ENCODE measurements around the gene CEACAM8.
A peak's percentile ranks its signal among the peaks of the same experiment; 100 is the strongest.
"Not testable (repeated sequence)": the region's sequence is repeated elsewhere in the genome, so short reads cannot be mapped to it uniquely, and the experiment has no call there.

The CEACAM8 gene

DNA sequence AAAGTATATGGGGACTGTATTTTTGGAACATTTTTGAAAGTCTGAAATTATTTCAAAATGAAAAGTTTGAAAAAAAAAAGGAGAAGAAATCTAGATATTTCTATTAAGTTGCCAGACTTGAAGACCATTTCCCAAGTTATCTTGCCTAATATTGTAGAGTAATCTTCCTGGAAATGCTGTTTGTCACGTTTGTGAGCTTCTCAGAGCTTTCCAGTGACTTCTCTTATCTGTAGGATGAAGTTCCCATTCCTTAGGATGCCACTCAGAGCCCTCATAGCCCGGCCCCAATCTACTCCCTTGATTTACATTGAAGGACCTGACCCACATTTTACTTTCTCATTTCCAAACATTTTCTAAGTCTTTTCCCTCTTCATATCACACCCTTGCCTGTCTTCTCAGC, 23.6 kb downstream of the CEACAM8 start:
- DNase-seq (ENCODE audit: low spot score): no peak

DNA sequence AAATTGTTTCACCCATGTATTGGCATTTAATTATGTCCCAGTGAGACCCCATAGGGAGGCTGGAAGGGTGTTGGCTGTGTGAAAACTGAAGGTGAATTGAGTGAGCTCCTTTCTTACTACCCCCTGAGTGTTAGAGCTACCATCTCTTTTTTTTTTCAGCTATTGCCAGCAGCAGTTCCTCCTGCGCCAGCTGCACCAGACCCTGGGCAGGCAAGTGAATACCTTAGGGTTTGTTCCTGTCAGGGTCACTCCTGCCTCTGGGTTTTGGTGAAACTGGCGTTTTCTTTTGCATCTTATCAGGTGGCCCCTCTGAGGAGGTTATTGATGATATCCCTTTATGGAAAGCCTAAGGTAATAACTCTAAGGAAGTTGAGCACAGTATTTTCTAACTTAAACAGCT, 25.5 kb downstream of the CEACAM8 start:
- DNase-seq (ENCODE audit: low spot score): no peak

DNA sequence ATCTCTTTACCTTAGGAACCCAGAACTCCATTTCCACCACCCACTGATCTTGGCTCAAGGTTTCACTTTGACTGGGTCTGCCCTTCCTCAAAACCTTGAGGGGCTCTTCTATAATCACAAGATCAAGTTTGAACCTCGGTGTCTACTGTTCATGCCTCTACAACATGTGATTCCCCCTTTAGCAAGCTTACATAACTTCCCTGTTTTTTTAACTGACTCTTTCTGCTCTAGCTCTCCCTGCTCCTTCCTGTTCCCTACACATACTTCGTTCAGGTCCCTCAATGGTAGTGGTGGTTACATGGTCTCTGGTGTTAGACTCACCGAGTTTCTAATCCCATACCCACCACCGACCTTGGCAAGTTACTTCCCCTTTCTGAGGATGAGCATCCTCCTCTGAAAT, 26.7 kb downstream of the CEACAM8 start:
- no peak for DNase-seq (ENCODE audit: low spot score)

DNA sequence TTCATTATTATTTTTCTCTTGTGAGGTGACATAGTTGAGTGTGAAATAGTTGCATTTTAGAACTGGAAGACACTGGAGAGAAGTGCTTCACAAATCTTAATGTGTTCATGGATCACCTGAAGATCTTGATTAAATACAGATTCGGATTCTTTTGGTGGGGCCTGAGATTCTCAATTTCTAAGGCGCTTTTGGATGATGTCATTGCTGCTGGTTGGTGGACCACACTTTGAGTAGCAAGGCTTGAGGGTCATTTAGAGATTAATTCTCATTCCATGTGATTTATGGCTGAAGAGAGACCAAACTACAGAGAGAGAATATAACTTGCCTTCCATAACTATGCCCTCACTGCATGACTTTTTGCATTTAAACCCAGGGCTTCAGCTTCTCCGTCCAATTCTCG, 27.2 kb downstream of the CEACAM8 start:
- DNase-seq (ENCODE audit: low spot score): no peak

DNA sequence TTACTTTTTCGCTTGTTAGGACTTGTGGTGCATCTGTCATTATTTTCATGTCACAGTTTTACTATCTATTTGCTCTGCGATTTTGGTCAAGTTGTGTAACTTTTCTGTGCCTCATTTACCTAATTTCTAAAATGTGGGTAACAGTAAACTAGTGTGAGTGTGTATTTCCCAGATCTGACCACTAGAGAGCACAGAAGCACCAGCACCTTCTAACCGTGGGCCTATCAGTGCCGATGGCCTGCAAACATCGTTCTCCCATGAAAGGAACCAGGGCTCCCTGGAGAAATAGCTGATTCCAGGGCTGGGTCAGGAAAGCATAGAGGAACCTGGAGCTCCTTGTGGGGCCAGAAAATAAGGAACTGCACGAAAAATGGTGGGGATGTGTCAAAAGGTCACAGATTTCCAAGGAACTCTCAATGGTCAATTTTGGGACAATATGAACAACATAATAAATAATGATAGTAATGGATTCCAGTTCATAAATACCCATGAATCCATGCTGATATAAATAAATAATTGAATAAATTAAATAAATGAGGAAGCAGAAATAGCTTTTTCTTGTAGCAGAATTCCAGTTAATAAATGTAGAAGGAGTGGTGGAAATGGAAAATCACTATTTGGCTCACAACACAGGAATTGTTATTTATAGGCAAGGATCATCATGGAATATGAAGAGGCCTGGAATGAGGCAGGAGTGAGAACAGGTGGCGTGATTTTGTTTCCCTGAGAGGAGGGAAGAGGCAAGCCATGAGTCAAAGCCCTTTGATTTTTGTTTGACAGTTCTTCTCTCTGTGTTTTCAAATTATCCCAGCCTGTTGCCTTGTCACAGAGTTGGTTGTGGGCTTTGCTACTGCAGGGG, 31.1 kb downstream of the CEACAM8 start:
- no peak for DNase-seq (ENCODE audit: low spot score)

DNA sequence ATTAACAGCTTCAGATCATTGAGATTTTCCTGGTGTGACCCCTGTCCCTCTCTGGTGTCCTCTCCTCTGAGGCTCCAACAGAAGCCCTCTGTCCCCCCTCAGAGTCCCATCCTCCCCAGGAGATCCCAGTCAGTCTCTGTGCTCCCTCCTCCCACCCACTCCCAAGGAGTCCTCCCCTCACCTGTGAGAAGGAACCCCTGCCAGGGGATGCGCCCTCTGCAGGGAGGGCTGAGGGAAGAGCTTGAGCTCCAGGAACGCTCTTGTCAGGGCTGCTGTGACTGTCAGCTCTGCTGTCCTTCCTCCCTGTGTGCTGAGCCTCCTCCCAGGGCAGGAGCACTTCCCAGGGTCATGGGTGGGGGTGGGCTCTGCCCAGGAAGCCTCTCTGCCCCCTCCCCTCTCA, 33.2 kb downstream of the CEACAM8 start:
- DNase-seq (ENCODE audit: low spot score): no peak

DNA sequence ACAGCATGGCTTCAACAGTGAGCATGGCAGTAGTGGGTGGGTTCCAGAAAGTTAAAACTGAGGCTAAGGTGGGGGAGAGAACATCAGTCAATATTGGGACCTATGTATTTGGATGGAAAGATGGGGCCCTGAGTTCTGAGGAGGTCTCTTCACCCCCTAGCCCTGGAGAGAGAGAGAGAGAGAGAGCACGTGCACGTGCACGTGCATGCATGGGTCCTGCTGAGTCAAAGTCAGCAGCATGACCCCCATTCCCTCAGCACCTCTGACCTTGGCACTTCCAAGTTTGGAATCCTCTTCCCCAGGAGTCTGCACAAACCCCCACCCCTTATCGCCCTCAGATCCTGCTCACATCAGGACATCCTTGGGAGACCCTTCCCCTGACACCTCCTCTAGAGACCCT, 34.0 kb downstream of the CEACAM8 start:
- DNase-seq (ENCODE audit: low spot score): no peak

DNA sequence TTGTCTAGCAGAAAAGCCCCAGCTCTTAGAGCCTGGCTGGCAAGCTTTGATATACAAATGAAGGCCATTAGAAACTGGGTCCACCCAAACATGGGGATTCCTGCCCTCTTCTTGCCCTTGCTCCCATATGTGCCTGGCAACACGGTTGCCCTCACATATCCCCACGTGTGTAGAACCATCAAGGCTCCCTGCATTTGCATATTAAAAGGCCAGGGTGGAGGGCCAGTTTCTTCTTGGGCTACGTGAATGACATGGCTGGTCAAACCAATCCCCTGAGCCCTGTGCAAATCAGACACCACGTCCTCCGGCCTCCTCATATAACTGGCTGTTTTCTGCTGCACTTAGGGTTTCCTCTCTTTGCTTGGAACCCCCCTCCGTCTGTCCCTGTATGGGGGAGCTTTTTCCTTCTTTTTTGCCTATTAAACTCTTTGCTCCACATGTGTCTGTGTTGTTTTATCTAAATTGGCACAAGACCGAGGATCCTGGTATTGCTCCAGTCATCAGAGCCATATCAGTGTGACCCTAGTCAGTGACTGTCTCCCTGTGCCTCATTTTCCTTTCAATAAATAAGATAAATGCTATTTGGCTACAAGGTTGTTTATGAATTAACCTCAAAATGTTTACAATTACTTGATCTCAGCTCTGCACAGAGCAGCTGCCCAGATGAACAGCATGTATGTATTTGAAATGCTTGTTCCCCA, 36.1 kb downstream of the CEACAM8 start:
- DNase-seq (ENCODE audit: low spot score): no peak

DNA sequence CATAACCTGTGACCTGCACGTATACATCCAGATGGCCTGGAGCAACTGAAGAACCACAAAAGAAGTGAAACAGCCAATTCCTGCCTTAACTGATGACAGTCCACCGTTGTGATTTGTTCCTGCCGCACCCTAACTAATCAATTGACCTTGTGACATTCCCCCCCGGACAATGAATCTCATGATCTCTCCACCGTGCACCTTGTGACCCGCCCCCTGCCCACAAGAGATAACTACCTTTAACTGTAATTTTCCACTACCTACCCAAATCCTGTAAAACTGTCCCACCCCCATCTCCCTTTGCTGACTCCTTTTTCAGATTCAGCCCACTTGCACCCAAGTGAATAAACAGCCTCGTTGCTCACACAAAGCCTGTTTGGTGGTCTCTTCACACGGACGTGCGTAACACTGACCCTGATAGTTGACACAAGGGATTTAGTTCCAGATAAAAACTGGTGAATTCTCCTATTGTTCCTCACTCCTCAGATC, 37.3 kb downstream of the CEACAM8 start:
- not testable (repeated sequence) for DNase-seq (ENCODE audit: low spot score)

DNA sequence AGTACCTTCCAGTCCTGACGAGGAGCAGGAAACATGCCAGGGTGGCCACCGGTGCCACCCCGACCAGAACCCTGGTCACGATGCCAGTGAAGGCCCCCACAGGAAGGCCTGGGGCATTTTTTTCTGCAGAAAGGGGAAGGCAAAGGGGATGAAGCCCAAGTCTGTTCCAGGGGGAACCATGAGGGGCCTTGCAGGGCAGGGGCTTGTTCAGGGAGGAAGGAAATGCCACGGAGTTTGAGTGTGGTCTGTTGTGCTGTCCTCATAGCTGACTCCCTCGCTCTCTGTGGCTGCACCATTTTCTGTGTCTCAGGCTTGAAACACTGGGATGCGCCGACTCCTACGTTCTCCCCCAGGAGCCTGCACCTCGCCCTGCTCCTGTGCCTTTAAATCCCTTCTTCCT, 38.9 kb downstream of the CEACAM8 start:
- DNase-seq (ENCODE audit: low spot score): no peak

DNA sequence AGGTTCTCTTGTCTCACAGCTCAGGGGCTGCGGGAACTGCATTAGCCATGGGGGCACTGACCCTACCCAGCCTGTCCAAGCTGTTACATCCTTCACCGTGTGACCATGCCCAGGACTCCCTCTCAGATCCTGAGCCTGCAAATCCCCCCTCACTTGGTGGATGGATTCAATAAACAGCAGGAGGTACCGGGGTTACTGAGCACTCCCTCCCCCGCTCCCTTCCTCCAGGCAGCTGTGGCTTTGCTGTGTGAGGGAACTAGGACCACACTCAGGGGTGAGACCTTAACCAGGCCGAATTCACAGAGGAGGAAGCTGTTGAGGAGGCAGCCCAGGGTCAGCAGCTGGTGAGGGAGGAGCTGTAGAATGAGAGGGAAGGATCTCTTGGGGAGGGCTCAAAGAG, 39.4 kb downstream of the CEACAM8 start:
- DNase-seq (ENCODE audit: low spot score): no peak

DNA sequence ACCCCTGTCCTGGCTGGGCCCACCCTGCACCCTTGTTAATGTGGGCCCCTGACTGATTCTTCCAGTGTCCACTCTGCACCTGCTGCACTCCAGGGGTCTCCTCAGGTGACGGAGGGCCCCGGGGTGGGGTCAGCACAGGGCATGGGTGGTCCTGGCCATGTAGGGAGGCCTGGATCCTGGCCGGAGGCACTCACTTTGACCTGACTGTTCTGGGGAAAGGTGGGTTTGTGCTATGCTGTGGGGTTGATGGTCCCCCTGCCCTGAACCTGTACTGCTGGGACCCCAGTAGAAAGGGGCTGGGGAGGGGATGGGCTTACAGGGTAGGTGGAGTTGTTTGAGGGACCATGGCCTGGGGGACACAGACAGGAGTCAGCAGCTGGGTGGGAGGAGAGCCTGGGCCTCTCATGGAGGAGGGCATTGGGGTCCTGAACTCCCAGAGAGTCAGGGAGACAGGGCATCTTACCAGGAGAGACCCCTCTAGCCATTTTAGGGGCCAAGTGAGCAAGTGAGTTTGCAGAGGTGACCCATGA, 40.6 kb downstream of the CEACAM8 start:
- DNase-seq (ENCODE audit: low spot score): no peak

DNA sequence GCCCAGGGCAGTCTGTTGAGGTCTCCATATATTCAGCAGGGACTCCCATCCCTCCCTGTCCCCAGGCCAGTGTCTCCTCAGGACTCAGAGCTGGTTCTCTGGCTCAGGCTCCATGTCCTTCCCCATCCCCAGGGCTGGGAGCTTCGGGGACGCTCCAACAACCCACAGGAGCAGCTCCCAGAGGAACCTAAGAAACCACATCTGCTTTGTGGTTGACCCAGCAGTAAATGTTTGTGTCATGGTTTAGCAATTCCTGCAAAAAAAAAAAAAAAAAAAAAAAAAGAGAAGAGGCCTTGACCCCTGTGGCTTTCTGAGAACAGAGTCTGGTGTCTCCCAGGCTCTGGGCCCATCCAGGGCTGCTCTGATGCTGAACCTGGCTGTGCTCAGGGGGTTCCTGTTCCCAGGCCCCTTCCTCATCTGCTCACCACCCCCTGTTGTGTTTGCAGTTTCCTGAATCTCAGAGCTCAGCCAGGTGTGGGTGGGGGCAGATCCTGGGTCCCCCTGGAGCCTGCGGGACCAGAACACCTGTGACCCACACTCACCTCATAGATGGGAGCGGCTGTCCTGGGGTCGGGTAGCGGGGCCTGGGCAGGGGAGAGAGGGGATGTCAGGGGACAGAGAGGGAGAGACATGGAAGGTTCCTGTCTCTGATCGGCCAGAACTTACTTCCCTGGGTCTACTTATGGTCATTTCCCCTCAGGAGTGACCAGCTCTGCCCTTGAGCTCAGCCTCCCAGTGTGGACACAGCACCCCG, 41.3 kb downstream of the CEACAM8 start:
- DNase-seq (ENCODE audit: low spot score): no peak

DNA sequence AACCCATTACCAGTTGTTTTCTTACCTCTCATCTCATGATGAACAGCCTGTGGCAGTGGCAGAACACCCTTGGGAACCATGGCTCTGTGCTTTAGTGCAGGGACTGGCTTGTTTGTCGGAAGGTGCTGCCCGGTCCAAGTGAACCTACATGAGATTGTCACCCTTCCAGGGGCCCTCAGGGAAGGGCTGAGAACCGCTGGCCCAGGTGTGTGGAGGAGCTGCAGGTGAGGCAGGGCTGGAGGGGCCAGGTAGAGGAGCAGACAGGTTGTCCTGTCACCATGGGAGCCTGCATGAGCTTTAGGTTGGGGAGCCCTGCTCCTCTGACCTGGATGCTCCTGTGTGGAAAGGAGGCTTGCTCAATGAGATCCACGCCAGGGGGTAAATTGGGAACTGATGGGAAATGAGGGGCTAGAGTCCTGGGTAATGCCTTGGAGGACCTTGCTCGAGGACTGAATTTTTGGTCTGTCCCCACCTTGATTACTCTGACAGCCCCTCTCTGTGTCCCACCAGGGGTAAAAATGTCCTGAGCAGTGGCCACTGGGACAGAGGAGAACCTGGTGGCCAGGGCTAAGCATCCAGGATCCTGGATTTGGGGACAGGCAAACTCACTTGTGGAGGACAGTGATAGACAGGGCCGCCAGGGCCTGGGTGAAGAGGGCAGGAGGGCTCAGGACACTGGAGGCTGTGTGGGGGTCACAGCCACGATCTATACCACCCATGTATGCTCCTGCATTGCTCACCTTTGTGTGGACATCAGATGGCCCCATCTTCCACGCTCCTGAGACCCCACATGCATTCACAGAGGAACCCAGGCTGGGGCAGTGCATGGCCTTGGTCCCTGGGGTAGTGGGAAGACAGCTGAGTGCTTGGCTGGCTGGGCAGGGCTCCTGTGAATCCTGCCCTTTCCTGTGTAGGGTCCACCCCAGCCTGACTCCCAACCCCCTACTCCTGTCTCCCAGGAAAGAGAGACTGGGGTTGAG, 42.3 kb downstream of the CEACAM8 start:
- no peak for DNase-seq (ENCODE audit: low spot score)

DNA sequence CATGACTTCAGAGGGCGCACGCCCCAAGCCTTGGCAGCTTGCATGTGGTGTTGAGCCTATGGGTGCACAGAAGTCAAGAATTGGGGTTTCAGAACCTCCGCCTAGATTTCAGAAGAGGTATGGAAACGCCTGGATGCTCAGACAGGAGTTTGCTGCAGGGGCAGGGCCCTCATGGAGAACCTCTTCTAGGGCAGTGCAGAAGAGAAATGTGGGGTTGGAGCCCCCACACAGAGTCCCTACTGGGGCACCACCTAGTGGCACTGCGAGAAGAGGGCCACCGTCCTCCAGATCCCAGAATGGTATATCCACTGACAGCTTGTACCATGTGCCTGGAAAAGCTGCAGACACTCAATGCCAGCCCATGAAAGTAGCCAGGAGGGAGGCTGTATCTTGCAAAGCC, 44.2 kb downstream of the CEACAM8 start:
- DNase-seq (ENCODE audit: low spot score): not testable (repeated sequence)

DNA sequence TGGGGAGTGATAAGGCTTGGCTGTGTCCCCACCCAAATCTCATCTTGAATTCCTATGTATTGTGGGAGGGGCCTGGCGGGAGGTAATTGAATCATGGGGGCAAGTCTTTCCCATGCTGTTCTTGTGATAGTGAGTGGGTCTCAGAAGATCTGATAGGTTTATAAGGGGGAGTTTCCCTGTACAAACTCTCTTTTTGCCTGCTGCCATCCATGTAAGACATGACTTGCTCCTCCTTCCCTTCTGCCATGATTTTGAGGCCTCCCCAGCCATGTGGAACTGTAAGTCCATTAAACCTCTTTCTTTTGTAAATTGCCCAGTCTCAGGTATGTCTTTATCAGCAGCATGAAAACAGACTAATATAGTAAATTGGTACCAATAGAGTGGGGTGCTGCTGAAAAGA, 45.7 kb downstream of the CEACAM8 start:
- not testable (repeated sequence) for DNase-seq (ENCODE audit: low spot score)

DNA sequence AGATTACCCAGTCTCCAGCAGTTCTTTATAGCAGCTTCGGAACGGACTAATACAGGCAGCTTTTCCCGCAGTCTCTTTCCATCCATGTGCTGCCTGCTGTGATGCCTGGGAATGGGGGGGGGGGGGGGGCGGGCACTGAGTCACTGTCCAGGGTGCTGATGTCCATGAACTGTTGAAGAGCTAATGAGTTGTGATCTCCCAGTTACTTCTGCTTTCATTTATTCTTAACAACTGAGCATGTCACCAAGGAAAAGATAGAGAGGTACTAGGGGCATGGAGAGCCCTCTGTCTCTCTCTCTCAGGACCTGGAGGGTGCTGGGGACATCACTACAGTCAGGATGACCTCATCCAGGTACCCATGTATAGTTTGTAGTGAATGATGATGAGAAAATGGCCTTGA, 46.2 kb downstream of the CEACAM8 start:
- DNase-seq (ENCODE audit: low spot score): no peak

DNA sequence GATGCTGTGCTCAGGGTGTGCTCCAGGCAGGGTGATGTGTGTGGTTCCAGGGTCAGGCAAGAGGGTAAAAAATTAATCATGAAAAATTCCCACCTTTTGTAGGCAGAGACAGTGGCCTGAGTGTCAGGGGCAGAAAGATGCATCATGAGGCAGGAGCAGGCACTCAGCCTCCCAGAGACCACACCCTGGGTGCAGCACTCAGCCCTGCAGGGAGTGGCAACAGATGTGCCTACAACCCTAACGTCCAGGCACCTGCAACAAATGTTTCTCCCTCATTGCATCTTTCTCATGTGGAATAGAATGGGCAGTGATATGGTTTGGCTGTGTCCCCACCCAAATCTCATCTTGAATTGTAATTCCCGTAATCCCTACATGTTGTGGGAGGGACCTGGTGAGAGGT, 46.8 kb downstream of the CEACAM8 start:
- no peak for DNase-seq (ENCODE audit: low spot score)

DNA sequence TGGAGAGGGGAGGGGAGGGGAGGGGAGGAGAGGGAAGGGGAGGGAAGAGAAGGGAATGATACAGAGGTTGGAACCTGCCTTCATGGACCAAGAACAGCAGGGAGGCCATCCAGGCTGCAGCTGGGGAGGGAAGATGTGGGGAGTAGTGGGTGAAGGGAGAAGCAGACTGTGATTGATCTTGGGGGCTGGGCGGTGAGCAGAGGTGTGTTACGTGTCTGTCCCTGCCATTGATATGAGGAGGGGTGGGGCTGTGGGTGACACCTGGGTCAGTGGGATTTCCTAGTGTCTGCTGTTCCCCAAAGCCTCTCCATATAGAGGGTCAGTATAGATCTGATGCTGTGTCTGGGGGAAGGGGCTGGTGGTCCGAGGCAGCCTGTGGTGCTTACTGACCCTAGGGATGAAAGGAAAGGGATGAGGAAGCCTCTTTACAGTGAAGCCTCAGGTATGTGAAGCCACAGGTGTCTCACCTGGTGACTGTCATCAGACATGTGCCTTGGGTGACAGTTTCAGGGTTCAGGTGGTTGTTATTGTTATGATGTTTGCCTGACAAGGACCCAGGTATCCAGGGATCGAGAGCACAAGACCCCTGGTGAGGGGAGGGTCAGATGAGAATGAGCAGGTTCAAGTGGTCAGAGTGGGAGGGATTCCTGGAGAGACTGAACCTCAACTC, 47.8 kb downstream of the CEACAM8 start:
- no peak for DNase-seq (ENCODE audit: low spot score)

DNA sequence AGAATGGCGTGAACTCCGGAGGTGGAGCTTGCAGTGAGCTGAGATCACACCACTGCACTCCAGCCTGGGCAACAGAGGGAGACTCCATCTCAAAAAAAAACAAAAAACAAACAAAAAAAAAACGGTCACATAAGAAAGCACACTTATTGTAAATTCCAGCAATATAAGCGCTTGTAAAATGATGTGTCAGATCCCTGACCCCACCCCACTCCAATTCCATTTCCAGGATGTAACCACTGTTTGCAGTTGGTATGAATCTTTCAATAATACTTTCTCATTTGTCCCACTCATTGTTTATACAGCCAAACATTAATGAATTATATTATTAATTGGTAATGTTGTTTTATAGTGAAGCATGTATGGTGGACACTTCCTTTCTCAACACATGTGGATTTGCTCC, 50.6 kb downstream of the CEACAM8 start:
- no peak for DNase-seq (ENCODE audit: low spot score)

DNA sequence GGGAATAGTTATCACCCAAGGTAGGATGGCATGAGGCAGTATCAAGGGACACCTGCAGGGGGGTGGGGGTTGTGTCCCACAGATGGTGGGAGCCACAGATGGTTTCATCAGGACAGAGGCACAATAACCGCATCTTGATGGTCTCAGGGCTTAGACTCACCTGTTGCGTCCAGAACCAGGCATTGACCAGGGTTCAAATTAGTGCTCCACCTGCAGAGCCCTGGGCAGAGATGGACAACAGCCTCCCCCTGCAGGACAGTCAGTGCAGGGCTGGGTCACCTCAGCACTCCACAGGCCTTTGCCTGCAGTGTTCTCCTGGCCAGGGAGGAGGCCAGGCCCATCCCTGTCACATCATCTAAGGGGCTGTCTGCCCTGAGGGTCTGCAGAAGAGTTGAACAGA, 51.9 kb downstream of the CEACAM8 start:
- DNase-seq (ENCODE audit: low spot score): peak; percentile 41
